Measurements from ENCODE around the gene CARTPT.

The CARTPT gene

GRCh38 chr5:71762826-71763225 lies 43.8 kb downstream of the CARTPT start:
- Histone ChIP-seq H3K4me1 (ENCODE audit: control insufficient read depth in 1 of 2, insufficient read depth in 1 of 2, low read depth in 1 of 2, low read length in 1 of 2) (no peaks in the 10 kb centered on the region), H3K27me3 (no peaks in the 10 kb centered on the region), H3K27ac (no peak overlapping the region), H3K9me3 (no peaks in the 10 kb centered on the region), H3K36me3 (no peaks in the 10 kb centered on the region), H3K4me3 (ENCODE audit: low read depth in 1 of 2, low read length in 1 of 2) (no peak overlapping the region)
- no peak for TF ChIP-seq CTCF (IDR thresholded peaks at IDR 0.05)

DNA sequence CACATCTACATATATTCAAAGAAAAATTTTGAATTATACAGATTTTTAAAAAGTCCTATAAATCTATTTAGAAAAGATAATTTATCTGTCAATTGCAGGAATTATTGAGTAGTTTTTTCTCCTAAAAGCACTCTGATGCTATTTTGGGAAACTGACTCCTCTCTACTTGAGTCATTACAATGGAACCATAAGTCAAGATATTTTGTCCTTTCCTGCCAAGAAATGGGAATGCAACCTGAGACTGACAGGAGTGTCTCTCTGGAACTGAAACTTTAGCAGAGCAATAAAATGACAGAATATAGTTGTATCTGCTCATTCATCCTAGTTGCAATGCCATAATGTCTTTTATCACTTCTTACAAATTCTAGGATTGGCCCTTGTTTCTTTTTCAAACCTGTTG lies 48.6 kb downstream of the CARTPT start:
- Histone ChIP-seq H3K9me3 (no peaks in the 10 kb centered on the region), H3K27ac (no peak overlapping the region), H3K36me3 (no peaks in the 10 kb centered on the region), H3K27me3 (peaks cover 1% of the 10 kb centered on the region), H3K4me1 (ENCODE audit: control insufficient read depth in 1 of 2, insufficient read depth in 1 of 2, low read depth in 1 of 2, low read length in 1 of 2) (no peaks in the 10 kb centered on the region), H3K4me3 (ENCODE audit: low read depth in 1 of 2, low read length in 1 of 2) (no peak overlapping the region)
- no peak for TF ChIP-seq CTCF (IDR thresholded peaks at IDR 0.05)

DNA sequence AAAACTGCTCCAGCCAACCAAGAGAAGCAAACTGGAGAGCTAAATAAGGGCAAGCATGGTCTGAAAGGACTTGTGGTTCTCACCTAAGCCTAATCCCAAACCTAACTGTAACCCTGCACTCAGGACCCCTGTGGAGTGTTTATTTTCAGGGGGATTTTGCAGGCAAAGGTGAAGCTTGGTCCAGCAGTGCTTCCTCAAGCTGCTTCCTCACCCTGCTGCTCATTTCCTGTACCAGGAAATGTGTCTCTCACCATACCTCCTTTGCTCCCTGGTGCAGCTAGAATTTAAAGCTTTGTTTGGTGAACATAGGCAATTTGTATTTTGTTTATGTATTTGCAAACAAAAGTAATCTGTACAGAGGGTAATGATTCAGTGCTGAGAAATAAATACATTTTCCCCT lies 50.2 kb downstream of the CARTPT start:
- Histone ChIP-seq H3K9me3 (no peaks in the 10 kb centered on the region), H3K27me3 (peaks cover 13% of the 10 kb centered on the region), H3K4me1 (ENCODE audit: control insufficient read depth in 1 of 2, insufficient read depth in 1 of 2, low read depth in 1 of 2, low read length in 1 of 2) (no peaks in the 10 kb centered on the region), H3K27ac (no peak overlapping the region), H3K36me3 (no peaks in the 10 kb centered on the region), H3K4me3 (ENCODE audit: low read depth in 1 of 2, low read length in 1 of 2) (no peak overlapping the region)
- no peak for TF ChIP-seq CTCF (IDR thresholded peaks at IDR 0.05)

- H3K36me3 ChIP-seq: no peaks in the 10 kb centered on the region
- no peak overlapping the region for H3K27ac ChIP-seq
- no peak for TF ChIP-seq CTCF (IDR thresholded peaks at IDR 0.05)
- no peaks in the 10 kb centered on the region for H3K9me3 ChIP-seq
- H3K4me1 ChIP-seq (ENCODE audit: control insufficient read depth in 1 of 2, insufficient read depth in 1 of 2, low read depth in 1 of 2, low read length in 1 of 2): no peaks in the 10 kb centered on the region
- no peak overlapping the region for H3K4me3 ChIP-seq (ENCODE audit: low read depth in 1 of 2, low read length in 1 of 2)
- H3K27me3 ChIP-seq: peaks cover 20% of the 10 kb centered on the region
Measured at GRCh38 chr5:71770381-71770780, 51.3 kb downstream of the CARTPT start.
